Keratinocyte (primary cell): ENCODE data around the gene SCMH1.

ENCODE experiments used
- CTCF ChIP-seq, 3 experiments: IDR thresholded peaks in 1 of 3; conservative IDR thresholded peaks in 1 of 3; optimal IDR thresholded peaks in 1 of 3; 2 replicates in 2 of 3; 3 replicates in 1 of 3; pipeline versions ENCODE3 to v1.5.1; 2011; ENCODE audit warnings: low read length in 3 of 3, mild to moderate bottlenecking in 3 of 3, moderate library complexity in 2 of 3, control low read depth in 1 of 3, inconsistent platforms in 1 of 3; ENCODE audit not compliant: insufficient read depth in 2 of 3; ENCODE audit errors: extremely low read depth in 1 of 3
- EZH2 ChIP-seq: IDR thresholded peaks from one replicate; pipeline ENCODE4 v1.6.1; 2012; ENCODE audit warnings: inconsistent platforms, mild to moderate bottlenecking, low read length, moderate library complexity

- no peak for TF ChIP-seq EZH2
- TF ChIP-seq CTCF (optimal IDR thresholded peaks at IDR 0.05 in 1 of 3, IDR thresholded peaks at IDR 0.05 in 1 of 3, conservative IDR thresholded peaks at IDR 0.05 in 1 of 3; ENCODE audit: extremely low read depth in 1 of 3, insufficient read depth in 2 of 3, low read length in 3 of 3) = no peak
These were observed 74.4 kb downstream of the SCMH1 start for GRCh38 chr1:41167667-41168066.
